Measurements from ENCODE around the gene NPPC.
"Not testable (repeated sequence)": the region's sequence is repeated elsewhere in the genome, so short reads cannot be mapped to it uniquely, and the experiment has no call there.

NPPC gene, protein sequence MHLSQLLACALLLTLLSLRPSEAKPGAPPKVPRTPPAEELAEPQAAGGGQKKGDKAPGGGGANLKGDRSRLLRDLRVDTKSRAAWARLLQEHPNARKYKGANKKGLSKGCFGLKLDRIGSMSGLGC

GRCh38 chr2:231926180-231926741 lies at the start of gene NPPC:
Gene NPPC, minus strand, starts transcription at chr2:231926396. Its CDS starts 147 bp downstream, at chr2:231926249.
- peak; percentile 56 to 77 for DNase-seq (ENCODE audit: low read depth in 2 of 2)

- DNase-seq (ENCODE audit: low read depth in 2 of 2) = no peak
Observed at GRCh38 chr2:231975001-231975400, 48.8 kb upstream of the NPPC start.

GRCh38 chr2:231970461-231970860 lies 44.3 kb upstream of the NPPC start:
- DNase-seq (ENCODE audit: low read depth in 2 of 2) = no peak

DNA sequence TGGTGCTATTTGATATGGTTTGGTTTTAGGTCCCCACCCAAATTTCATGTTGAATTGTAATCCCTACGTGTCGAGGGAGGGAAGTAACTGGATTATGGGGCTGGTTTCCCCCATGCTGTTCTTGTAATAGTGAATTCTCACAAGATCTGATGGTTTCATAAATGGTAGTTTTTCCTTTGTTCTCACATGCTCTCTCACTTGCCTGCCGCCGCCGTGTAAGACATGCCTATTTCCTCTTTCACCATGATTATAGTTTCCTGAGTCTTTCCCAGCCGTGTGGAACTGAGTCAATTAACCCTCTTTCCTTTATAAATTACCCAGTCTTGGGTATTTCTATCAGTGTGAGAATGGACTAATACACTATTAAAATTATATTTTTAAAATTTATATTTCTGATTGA lies 42.6 kb upstream of the NPPC start:
- no peak for DNase-seq (ENCODE audit: low read depth in 2 of 2)

DNA sequence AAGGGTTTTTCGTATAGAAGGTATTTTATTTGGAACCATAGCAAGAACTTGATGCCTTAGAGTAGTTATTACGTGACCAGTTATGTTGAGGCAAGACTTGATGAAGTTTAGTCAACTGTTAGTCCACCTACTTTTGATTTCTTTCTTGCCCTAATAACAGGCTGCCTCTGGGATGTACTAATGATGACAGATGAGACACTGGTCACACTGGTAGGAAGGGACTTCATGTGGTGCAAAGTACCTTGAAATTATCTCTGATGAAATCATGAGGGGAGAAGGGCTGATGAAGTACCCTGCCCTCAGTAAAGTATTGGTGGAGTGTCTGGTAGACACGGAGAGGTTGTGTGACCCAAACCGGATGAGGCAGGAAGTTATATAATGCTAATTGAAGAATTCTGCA lies 40.7 kb upstream of the NPPC start:
- DNase-seq (ENCODE audit: low read depth in 2 of 2) = no peak

DNA sequence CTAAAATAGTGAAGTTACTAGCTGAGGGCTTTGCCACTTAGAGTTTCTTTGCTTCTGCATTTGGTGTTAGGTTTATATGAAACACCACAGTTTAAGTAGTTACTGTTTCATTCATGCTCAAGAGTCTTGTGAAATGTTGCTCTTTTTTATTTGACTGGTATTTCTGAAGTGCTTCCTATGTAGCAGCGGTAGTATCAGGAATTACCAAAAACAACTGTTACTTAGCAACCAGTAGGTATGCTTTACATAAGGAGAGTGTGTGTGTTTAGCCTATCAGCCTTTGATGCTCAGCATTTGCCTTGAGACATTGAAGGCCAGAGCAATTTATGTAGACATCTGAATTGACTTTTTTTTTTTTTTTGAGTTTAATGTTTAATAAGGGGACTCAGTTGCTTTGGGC lies 38.9 kb upstream of the NPPC start:
- DNase-seq (ENCODE audit: low read depth in 2 of 2) = no peak

DNA sequence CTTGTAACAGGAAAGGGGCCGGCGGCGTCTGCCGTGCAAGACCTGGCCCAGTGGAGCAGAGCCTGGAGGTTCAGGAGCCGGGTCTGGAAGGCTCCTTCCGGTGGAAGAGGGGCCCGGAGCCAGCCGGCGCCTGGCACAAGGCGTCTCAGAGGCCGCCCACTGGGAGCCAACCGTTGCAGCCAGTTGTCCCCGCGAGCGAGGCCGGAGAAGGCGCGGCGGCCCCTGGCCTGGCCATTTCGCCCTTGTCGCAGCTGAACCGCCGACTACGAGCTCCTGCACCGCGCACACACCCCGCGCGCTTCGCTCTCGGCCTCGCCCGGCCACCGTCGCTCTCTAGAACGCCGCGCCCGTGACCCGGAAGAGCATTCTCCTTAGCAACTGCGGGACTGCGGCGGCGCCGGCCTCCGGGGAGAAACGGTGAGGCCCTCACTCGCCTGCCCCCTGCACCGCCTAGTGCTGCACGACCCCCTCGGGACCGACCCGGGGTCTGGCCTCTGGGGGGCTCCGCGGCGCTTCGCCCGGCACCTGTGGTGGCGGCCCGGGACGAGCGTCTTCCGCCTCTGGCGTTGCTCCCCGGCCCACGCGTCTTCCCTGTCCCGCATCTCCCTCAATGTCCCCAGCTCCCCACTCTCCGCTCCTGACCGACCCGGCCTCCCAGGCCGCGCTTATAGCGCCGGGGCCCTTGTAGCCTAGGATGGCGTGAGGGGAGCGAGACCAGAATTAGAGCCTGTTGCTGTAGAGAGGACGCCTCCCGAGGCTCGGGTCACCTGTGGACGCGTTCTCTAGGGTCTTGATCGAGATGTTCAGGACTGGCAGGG lies 35.4 kb upstream of the NPPC start, which contains the start of gene DIS3L2:
DIS3L2 (plus strand) TSS at position 365 of the 818 bp plus-strand sequence. CDS start 53,215 bp downstream, outside the sequence.
- DNase-seq (ENCODE audit: low read depth in 2 of 2) = peak; percentile 59 to 69

- DNase-seq (ENCODE audit: low read depth in 2 of 2) = peak in 1 of 2 donors; percentile 38
Observed at GRCh38 chr2:231960810-231961348, 34.7 kb upstream of the NPPC start.

GRCh38 chr2:231957913-231958763 lies 31.9 kb upstream of the NPPC start:
- no peak for DNase-seq (ENCODE audit: low read depth in 2 of 2)

GRCh38 chr2:231955758-231956472 lies 29.7 kb upstream of the NPPC start:
- DNase-seq (ENCODE audit: low read depth in 2 of 2) = no peak

GRCh38 chr2:231951452-231952035 lies 25.3 kb upstream of the NPPC start:
- DNase-seq (ENCODE audit: low read depth in 2 of 2) = no peak

DNA sequence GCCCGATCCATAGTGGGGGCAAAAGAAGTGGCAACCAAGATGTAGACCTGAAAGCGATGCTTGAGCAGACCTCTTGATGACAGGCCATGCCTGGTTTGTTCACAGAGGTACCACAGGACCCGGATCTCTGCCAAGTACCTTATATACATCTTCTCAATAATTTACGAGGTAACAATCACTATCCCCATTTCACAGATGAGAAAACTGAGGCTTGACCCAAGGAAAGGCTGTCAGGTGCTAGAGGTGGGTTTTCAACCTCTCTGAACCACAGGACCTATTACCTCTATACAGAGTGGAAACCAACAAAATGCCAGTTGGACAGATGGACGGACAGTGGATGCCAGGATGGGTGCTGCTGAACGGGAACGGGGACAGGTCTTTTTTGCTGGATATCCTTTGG lies 21.5 kb upstream of the NPPC start:
- DNase-seq (ENCODE audit: low read depth in 2 of 2) = no peak

DNA sequence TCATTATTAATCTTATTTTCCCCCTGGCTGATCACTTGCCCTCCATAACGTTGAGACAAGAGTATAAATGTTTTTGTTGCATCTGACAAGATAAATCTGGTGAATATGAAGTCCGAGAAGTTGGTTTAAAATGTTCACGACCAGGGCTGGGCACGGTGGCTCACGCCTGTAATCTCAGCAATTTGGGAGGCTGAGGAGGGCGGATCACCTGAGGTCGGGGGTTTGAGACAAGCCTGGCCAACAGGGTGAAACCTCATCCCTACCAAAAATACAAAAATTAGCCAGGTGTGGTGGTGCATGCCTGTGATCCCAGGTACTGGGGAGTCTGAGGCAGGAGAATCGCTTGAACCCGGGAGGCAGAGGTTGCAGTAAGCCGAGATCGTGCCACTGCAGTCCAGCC lies 20.9 kb upstream of the NPPC start:
- DNase-seq (ENCODE audit: low read depth in 2 of 2) = not testable (repeated sequence)

DNA sequence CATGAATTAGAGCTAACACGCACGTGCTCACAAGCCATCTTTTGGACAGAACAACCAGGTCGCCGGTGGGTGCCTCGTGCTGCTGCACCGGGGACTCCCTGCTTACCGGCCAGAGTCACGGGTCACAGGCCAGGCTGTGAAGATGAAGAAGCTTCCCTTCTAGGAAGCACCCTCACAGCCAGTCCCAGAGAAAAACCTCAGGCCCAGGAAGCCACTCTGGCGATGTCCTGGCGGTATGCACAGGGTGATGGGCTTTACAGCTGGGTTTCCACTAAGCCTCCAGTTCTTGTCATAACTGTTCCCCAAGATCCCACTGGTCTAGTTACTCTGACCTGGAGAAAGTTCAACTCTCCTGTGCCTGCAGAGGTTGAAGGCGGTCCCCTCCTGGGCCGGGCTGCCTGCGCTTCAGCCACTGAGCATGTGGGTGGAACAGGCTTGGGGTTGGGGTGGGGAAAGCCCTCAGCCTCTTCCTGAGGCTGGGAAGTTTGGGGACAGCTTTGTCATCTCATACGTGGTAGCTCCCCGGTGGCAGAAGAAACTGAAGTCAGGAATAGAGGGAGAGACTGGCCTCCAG lies 20.1 kb upstream of the NPPC start:
- no peak for DNase-seq (ENCODE audit: low read depth in 2 of 2)

DNA sequence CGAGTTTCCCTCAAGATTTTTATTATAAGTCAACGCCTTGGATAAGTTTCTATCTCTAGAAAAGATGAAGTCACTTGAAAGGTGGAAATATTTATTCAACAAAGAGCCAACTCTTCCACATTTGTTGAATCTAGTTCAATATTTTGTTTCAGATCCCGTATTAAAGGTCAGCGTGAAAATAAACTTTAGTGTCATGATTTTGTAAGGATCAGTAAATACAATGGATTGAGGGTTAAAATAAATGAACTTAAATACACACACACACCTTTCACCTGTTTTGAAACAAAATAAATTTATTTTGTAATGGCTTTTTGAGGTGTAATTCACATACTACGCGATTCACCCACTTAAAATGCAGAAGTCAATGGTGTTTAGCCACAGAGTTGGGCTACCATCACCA lies 16.0 kb upstream of the NPPC start:
- DNase-seq (ENCODE audit: low read depth in 2 of 2) = no peak

DNA sequence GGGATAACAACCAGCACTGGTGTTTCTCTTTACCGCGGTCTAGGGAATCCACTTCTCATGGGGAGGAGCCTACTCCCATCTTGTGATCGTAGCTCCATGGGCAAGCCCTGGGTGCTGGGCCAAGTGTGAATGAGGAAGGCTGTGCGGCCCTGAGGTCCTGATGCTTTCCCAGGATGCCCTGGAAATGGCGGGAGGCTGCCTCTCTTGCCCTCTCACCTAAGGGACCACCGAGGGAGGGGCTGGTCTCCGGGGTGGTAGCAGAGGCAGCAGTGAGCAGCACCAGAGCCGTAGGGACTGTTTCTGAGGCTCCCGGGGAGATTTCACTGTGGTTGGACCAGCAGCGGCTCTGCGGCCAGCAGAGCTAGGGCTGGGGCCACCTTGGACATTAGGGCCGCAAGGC lies 15.5 kb upstream of the NPPC start:
- DNase-seq (ENCODE audit: low read depth in 2 of 2) = no peak

DNA sequence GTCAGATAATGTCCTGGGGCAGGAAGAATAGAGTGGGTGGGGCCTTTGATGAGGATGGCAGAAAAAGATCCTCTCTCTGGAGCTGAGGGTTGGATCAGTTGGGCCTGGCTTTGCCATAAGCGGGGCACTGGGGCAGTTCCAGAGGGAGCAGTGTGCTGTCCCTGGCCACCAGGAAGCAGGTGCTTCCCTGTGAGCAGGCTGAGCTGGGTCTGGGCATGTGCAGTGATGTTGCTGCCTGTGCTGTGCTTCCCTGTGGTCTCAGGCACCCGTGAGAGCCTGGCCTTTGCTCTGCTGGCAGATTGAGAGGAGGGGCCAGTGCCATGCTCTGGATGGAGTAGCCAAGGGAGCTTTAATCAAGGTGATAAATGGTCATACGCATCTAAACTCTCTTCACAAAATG lies 14.6 kb upstream of the NPPC start:
- no peak for DNase-seq (ENCODE audit: low read depth in 2 of 2)

DNA sequence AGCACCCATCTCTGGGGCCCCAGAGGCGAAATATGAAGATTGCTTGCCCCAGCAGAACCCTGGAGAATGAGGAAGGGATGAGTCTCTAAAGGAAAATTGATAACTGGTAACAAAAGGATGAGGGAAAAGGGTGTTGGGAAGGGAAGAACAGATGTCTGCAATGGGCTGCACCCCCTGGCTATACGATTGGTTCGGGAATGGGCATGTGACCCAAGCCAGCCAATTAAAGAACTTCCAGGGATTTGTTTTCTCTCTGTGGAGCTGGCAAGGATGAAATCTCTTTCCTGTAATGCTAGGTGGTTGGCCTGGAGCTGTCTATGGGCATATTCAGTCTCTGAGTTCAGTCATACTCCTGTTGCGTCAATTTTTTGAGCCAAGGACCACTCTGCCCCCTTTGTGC lies 12.8 kb upstream of the NPPC start:
- DNase-seq (ENCODE audit: low read depth in 2 of 2) = no peak

GRCh38 chr2:231937057-231937456 lies 10.9 kb upstream of the NPPC start:
- DNase-seq (ENCODE audit: low read depth in 2 of 2) = no peak

DNA sequence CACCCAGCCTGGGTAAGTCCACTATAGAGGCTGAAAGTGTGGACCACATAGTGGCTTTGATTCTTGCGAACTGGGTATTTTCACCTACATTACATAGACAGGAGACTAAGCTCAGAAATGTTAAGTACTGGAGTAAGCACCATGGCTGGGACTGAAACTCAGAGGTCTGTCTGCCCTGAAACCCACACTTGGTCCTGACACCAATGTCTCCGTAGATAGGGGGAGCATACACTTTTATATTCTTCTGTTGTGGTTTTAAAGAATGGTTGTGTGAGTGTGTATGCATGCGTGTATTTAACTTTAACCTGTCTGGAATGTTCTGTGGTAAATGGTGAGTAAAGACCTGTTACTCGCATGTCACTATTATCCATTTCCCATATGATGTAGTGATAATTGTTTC lies 10.3 kb upstream of the NPPC start:
- DNase-seq (ENCODE audit: low read depth in 2 of 2) = no peak

DNA sequence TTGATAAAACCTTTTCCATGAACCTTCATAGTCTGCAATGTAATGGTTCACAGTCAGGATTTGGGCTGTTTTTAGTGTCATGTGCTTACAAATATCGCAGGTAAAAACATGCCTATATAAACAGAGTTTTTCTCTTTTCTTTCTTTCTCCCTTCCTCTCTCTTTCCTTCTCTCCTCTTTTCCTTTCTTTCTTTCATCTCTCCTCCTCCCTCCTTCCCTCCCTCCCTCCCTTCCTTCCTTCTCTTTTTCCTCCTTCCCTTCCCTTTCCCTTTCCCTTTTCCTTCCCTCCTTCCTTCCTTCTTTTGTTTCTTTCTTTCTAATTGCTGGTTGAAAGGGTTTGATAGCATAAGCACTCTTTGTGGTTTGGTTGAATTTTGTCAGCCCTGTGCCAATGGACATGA lies 9.6 kb upstream of the NPPC start:
- DNase-seq (ENCODE audit: low read depth in 2 of 2) = no peak
